ENCODE results near the gene MGST1.

DNA sequence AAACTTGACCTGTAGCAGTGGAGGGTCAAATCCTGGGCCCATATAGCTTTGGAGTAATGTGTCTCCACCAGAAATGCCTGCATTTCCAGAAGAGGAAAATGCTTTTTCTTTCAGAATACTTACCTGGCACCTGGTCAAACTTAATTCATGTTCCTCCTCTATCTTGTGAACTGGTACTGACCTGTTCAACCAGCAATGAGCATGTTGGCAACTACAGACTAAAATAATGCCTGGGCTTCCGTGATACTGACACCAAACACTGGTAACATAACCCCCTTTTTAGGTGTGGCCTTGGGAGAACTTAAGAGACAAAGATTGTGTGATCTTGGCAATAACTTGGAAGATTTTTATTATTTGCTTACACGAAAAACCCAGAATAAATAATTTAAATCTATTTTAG lies 23.8 kb upstream of the MGST1 start:
- TF ChIP-seq GATA2 (IDR thresholded peaks at IDR 0.05; ENCODE audit: low read depth, low read length) = no peak
- no peak for TF ChIP-seq GATA3 (IDR thresholded peaks at IDR 0.05; ENCODE audit: low read depth, low read length)
